ENCODE results near the gene GPC6.

Gene GPC6

DNA sequence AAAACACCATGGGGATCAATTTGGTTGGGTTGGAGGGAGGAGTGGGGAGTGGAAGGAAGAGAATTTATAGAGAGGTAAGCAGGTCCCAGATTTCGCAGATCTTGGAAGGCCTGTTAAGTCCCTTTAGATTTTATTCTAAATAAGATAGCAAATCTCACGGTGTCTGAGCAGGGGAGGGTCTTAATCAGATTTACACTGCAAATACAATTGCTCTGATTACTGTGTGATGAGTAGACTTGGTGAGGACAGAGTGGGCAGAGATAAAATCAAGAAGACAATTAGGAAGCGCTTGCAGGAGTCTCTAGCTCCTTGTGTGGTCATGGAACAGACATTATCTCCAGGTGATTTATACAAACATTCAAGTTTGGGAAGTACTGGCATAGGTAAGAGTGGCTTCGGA, 126.0 kb downstream of the GPC6 start:
- H3K9me2 ChIP-seq (replicated peaks; ENCODE audit: insufficient read depth, low read length) = no peaks in the 10 kb centered on the region
- no peak overlapping the region for H2AFZ ChIP-seq (ENCODE audit: low read depth, low read length, severe bottlenecking)
- H3K36me3 ChIP-seq (ENCODE audit: low read length) = no peaks in the 10 kb centered on the region
- no peak overlapping the region for H3K27ac ChIP-seq (ENCODE audit: low read depth, low read length)
- H4K20me1 ChIP-seq (ENCODE audit: low read depth, low read length) = no peaks in the 10 kb centered on the region
- no peak for TF ChIP-seq EZH2phosphoT487 (conservative IDR thresholded peaks at IDR 0.05; ENCODE audit: low read length)
- TF ChIP-seq, protein P1, sequence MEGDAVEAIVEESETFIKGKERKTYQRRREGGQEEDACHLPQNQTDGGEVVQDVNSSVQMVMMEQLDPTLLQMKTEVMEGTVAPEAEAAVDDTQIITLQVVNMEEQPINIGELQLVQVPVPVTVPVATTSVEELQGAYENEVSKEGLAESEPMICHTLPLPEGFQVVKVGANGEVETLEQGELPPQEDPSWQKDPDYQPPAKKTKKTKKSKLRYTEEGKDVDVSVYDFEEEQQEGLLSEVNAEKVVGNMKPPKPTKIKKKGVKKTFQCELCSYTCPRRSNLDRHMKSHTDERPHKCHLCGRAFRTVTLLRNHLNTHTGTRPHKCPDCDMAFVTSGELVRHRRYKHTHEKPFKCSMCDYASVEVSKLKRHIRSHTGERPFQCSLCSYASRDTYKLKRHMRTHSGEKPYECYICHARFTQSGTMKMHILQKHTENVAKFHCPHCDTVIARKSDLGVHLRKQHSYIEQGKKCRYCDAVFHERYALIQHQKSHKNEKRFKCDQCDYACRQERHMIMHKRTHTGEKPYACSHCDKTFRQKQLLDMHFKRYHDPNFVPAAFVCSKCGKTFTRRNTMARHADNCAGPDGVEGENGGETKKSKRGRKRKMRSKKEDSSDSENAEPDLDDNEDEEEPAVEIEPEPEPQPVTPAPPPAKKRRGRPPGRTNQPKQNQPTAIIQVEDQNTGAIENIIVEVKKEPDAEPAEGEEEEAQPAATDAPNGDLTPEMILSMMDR (IDR thresholded peaks at IDR 0.05; ENCODE audit: insufficient read depth, low read length, poor library complexity, severe bottlenecking) = no peak
- no peaks in the 10 kb centered on the region for H3F3A ChIP-seq (ENCODE audit: insufficient read depth)
- no peaks in the 10 kb centered on the region for H3K27me3 ChIP-seq (ENCODE audit: low read length)
- no peak overlapping the region for H3K9ac ChIP-seq (ENCODE audit: low read length)
- H3K4me2 ChIP-seq (ENCODE audit: low read depth, low read length, poor library complexity, severe bottlenecking) = no peak overlapping the region
- H3K79me2 ChIP-seq (ENCODE audit: insufficient read depth, low read length) = no peaks in the 10 kb centered on the region
- no peaks in the 10 kb centered on the region for H3K9me3 ChIP-seq (ENCODE audit: insufficient read depth, low read length)
- no peak overlapping the region for H3K4me3 ChIP-seq (ENCODE audit: insufficient read depth, low read length, poor library complexity, severe bottlenecking)

DNA sequence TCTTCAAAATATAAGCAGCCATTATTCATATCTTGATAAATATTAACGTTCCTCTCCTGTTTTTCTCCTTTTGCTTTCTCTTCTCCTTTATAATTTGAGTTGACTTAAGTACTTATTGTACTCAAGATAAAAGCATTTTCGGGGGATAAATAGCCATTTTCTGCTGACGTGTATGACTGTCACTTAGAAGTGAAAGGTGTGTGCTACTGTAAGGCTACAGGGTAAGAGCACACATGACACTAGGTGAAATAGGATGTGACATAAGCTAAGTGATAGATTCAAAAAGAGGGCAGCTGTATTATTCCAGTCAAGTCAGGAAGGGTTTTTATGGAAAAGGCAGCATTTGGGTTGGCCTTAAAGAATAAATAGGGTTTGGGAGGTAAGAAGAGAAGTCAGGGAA, 128.5 kb downstream of the GPC6 start:
- H3K79me2 ChIP-seq (ENCODE audit: insufficient read depth, low read length) = no peaks in the 10 kb centered on the region
- H2AFZ ChIP-seq (ENCODE audit: low read depth, low read length, severe bottlenecking) = no peak overlapping the region
- H3F3A ChIP-seq (ENCODE audit: insufficient read depth) = no peaks in the 10 kb centered on the region
- no peak overlapping the region for H3K27ac ChIP-seq (ENCODE audit: low read depth, low read length)
- H3K4me2 ChIP-seq (ENCODE audit: low read depth, low read length, poor library complexity, severe bottlenecking) = no peak overlapping the region
- H3K4me3 ChIP-seq (ENCODE audit: insufficient read depth, low read length, poor library complexity, severe bottlenecking) = no peak overlapping the region
- no peaks in the 10 kb centered on the region for H4K20me1 ChIP-seq (ENCODE audit: low read depth, low read length)
- no peak overlapping the region for H3K9ac ChIP-seq (ENCODE audit: low read length)
- no peaks in the 10 kb centered on the region for H3K27me3 ChIP-seq (ENCODE audit: low read length)
- no peaks in the 10 kb centered on the region for H3K9me2 ChIP-seq (replicated peaks; ENCODE audit: insufficient read depth, low read length)
- H3K36me3 ChIP-seq (ENCODE audit: low read length) = no peaks in the 10 kb centered on the region
- TF ChIP-seq, protein P1 (IDR thresholded peaks at IDR 0.05; ENCODE audit: insufficient read depth, low read length, poor library complexity, severe bottlenecking) = no peak
- no peak for TF ChIP-seq EZH2phosphoT487 (conservative IDR thresholded peaks at IDR 0.05; ENCODE audit: low read length)
- no peaks in the 10 kb centered on the region for H3K9me3 ChIP-seq (ENCODE audit: insufficient read depth, low read length)

DNA sequence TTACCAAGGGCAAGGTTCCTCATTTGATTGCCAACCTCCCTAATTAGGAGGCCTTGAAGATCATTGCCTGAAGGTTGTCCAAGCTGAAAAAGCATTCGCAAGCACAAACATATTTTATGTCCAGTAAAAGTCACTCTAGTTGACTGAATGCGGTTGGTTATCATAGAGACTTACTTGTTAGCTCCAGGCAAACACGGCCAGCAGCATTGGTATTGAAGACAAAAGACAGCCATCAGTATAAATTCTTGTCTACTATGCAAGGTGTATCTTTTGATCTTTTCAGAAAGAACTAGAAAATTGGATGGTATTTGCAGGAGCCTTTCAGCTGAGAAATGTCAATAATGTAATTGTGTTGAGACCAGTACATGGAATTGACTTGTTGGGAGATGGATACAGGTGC, 129.9 kb downstream of the GPC6 start:
- no peaks in the 10 kb centered on the region for H3F3A ChIP-seq (ENCODE audit: insufficient read depth)
- no peak overlapping the region for H3K9ac ChIP-seq (ENCODE audit: low read length)
- H3K36me3 ChIP-seq (ENCODE audit: low read length) = no peaks in the 10 kb centered on the region
- H4K20me1 ChIP-seq (ENCODE audit: low read depth, low read length) = no peaks in the 10 kb centered on the region
- no peak overlapping the region for H3K4me2 ChIP-seq (ENCODE audit: low read depth, low read length, poor library complexity, severe bottlenecking)
- H2AFZ ChIP-seq (ENCODE audit: low read depth, low read length, severe bottlenecking) = no peak overlapping the region
- no peaks in the 10 kb centered on the region for H3K79me2 ChIP-seq (ENCODE audit: insufficient read depth, low read length)
- TF ChIP-seq, protein P1 (IDR thresholded peaks at IDR 0.05; ENCODE audit: insufficient read depth, low read length, poor library complexity, severe bottlenecking) = no peak
- TF ChIP-seq EZH2phosphoT487 (conservative IDR thresholded peaks at IDR 0.05; ENCODE audit: low read length) = no peak
- no peaks in the 10 kb centered on the region for H3K9me2 ChIP-seq (replicated peaks; ENCODE audit: insufficient read depth, low read length)
- H3K4me3 ChIP-seq (ENCODE audit: insufficient read depth, low read length, poor library complexity, severe bottlenecking) = no peak overlapping the region
- H3K27me3 ChIP-seq (ENCODE audit: low read length) = no peaks in the 10 kb centered on the region
- no peak overlapping the region for H3K27ac ChIP-seq (ENCODE audit: low read depth, low read length)
- no peaks in the 10 kb centered on the region for H3K9me3 ChIP-seq (ENCODE audit: insufficient read depth, low read length)
